Neuronal stem cell (in vitro differentiated cells): ENCODE results near the gene ASIC1.

Source experiments
- DNase-seq: peaks from one replicate; pipeline ENCODE4 v3.0.0-alpha.2; 2013; ENCODE audit warnings: low spot score
- H2AFZ ChIP-seq: one replicate; pipeline ENCODE4 v1.6.1; 2013; ENCODE audit warnings: mild to moderate bottlenecking, low read length, inconsistent platforms
- H2AK5ac ChIP-seq: 2 replicates; pipeline ENCODE4 v1.6.1; 2013; ENCODE audit warnings: low read depth, mild to moderate bottlenecking, inconsistent platforms, low read length, moderate library complexity, mixed read lengths
- H2BK120ac ChIP-seq: 2 replicates; pipeline ENCODE4 v1.6.1; 2013; ENCODE audit warnings: low read depth, mild to moderate bottlenecking, inconsistent platforms, low read length, moderate library complexity, mixed read lengths
- H2BK12ac ChIP-seq: one replicate; pipeline ENCODE4 v1.6.1; 2013; ENCODE audit warnings: low read length, inconsistent platforms
- H2BK15ac ChIP-seq: 2 replicates; pipeline ENCODE4 v1.6.1; 2013; ENCODE audit warnings: mild to moderate bottlenecking, low read length, inconsistent platforms, mixed read lengths
- H2BK5ac ChIP-seq: one replicate; pipeline ENCODE4 v1.6.1; 2013; ENCODE audit warnings: inconsistent platforms, mild to moderate bottlenecking, low read length, moderate library complexity
- H3K14ac ChIP-seq: one replicate; pipeline ENCODE4 v1.6.1; 2013; ENCODE audit warnings: low read length, inconsistent platforms
- H3K18ac ChIP-seq: 2 replicates; pipeline ENCODE4 v1.6.1; 2013; ENCODE audit warnings: low read length, inconsistent platforms
- H3K23ac ChIP-seq: 2 replicates; pipeline ENCODE4 v1.6.1; 2013; ENCODE audit warnings: low read depth, mild to moderate bottlenecking, mixed read lengths, low read length, inconsistent platforms; ENCODE audit not compliant: poor library complexity
- H3K27ac ChIP-seq: replicated peaks from 3 replicates; pipeline ENCODE4 v1.5.1; 2013; ENCODE audit warnings: low read length, inconsistent platforms
- H3K27me3 ChIP-seq, 3 experiments: 2 replicates each; pipeline ENCODE4 v1.6.1; 2013; ENCODE audit warnings: low read length in 3 of 3, mild to moderate bottlenecking in 2 of 3, inconsistent platforms in 1 of 3, low read depth in 1 of 3, mixed read lengths in 1 of 3, moderate library complexity in 1 of 3; ENCODE audit not compliant: control insufficient read depth in 3 of 3, insufficient read depth in 3 of 3
- H3K36me3 ChIP-seq, 2 donors: replicated peaks in 1 of 2; 2 replicates each; pipeline ENCODE4 v1.6.1; 2013; ENCODE audit warnings: low read length in 2 of 2; ENCODE audit not compliant: control insufficient read depth in 2 of 2, insufficient read depth in 2 of 2
- H3K4ac ChIP-seq: 2 replicates; pipeline ENCODE4 v1.6.1; 2013; ENCODE audit warnings: inconsistent platforms, mild to moderate bottlenecking, low read length, moderate library complexity
- H3K4me1 ChIP-seq, 2 donors: 1 replicate in 1 of 2; 2 replicates in 1 of 2; pipeline ENCODE4 v1.6.1; 2013; ENCODE audit warnings: low read length in 2 of 2, low read depth in 1 of 2; ENCODE audit not compliant: control insufficient read depth in 2 of 2, insufficient read depth in 1 of 2
- H3K4me2 ChIP-seq: one replicate; pipeline ENCODE4 v1.6.1; 2013; ENCODE audit warnings: mild to moderate bottlenecking, low read length, inconsistent platforms; ENCODE audit not compliant: insufficient read depth, poor library complexity, severe bottlenecking
- H3K4me3 ChIP-seq, 2 donors: 2 replicates each; pipeline ENCODE4 v1.5.1; 2013; ENCODE audit warnings: low read length in 2 of 2, mild to moderate bottlenecking in 2 of 2, inconsistent platforms in 1 of 2, moderate library complexity in 1 of 2
- H3K79me1 ChIP-seq: one replicate; pipeline ENCODE4 v1.6.1; 2013; ENCODE audit warnings: low read depth, mild to moderate bottlenecking, inconsistent platforms, low read length, moderate library complexity
- H3K9ac ChIP-seq: one replicate; pipeline ENCODE4 v1.6.1; 2013; ENCODE audit warnings: mild to moderate bottlenecking, low read depth, low read length, inconsistent platforms; ENCODE audit not compliant: poor library complexity
- H3K9me3 ChIP-seq, 2 donors: replicated peaks in 1 of 2; 2 replicates each; pipeline versions ENCODE3 to v1.6.1; 2013; ENCODE audit warnings: low read length in 2 of 2, mild to moderate bottlenecking in 2 of 2, inconsistent platforms in 1 of 2, low read depth in 1 of 2, mixed read lengths in 1 of 2, moderate library complexity in 1 of 2; ENCODE audit not compliant: control insufficient read depth in 2 of 2, insufficient read depth in 1 of 2
- H4K8ac ChIP-seq: one replicate; pipeline ENCODE4 v1.6.1; 2013; ENCODE audit warnings: low read depth, mild to moderate bottlenecking, inconsistent platforms, low read length, moderate library complexity
- H4K91ac ChIP-seq: one replicate; pipeline ENCODE4 v1.6.1; 2013; ENCODE audit warnings: low read length, low read depth, mild to moderate bottlenecking, inconsistent platforms; ENCODE audit not compliant: poor library complexity
- WGBS, 2 donors: extraction: QIAGEN DNeasy Blood & Tissue Kit; methylation state at CpG; one replicate each; pipeline ENCODE4 v1.1.7; 2013; ENCODE audit warnings: missing lambda C conversion rate in 2 of 2, mixed read lengths in 1 of 2; ENCODE audit not compliant: insufficient read length in 2 of 2, insufficient replicate concordance in 1 of 2; ENCODE audit errors: extremely low coverage in 2 of 2; 5-methylcytosine and 5-hydroxymethylcytosine counted together

The ASIC1 gene

DNA sequence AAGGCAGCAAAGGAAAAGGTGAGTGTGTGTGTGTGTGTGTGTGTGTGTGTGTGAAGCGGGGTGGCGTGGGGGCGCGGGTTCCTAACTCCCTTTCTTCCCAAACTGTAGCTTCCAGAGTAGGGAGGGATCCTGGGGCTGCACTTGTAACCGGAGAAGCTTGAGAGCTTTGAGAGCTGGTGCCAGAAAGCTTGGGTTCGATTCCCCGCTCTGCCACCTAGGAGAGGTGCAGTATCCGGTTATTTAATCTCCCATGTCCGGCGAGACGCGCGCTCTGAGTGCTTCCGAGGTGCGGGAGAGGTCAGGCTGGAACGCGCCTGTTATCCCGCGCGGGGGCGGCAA, 24.9 kb upstream of the ASIC1 start:
- Histone ChIP-seq H3K14ac (no peak overlapping the region), H4K8ac (no peak overlapping the region), H3K9ac (peak overlapping the region; percentile 71), H3K23ac (no peak overlapping the region), H2BK120ac (no peak overlapping the region), H3K4me2 (peak overlapping the region; percentile 68), H2AFZ (no peak overlapping the region), H3K27me3 (peaks cover 0 to 8% (median 0%) of the 10 kb centered on the region in 3 experiments), H4K91ac (no peak overlapping the region), H3K18ac (peak overlapping the region; percentile 86), H3K4me1 (peaks cover 4 to 7% of the 10 kb centered on the region in 2 donors), H2BK15ac (no peak overlapping the region), H2BK5ac (no peak overlapping the region), H3K27ac (no peak overlapping the region), H3K79me1 (no peaks in the 10 kb centered on the region), H3K4me3 (peak overlapping the region in 1 of 2 donors; percentile 67), H3K4ac (no peak overlapping the region), H3K9me3 (no peaks in the 10 kb centered on the region), H2BK12ac (no peak overlapping the region), H2AK5ac (peak overlapping the region; percentile 53), H3K36me3 (no peaks in the 10 kb centered on the region)
- WGBS, 2 donors, result no CpG with 5 or more reads among the region's 21 CpGs
- DNase-seq, result no peak

- Histone ChIP-seq H2BK5ac (no peak overlapping the region), H3K9ac (peak overlapping the region; percentile 71), H2BK120ac (no peak overlapping the region), H3K79me1 (no peaks in the 10 kb centered on the region), H3K23ac (no peak overlapping the region), H2AK5ac (peak overlapping the region; percentile 53), H4K8ac (no peak overlapping the region), H4K91ac (no peak overlapping the region), H3K9me3 (no peaks in the 10 kb centered on the region), H3K4me1 (peaks cover 4 to 7% of the 10 kb centered on the region in 2 donors), H2AFZ (peak overlapping the region; percentile 88), H3K4ac (no peak overlapping the region), H2BK15ac (peak overlapping the region; percentile 77), H3K14ac (peak overlapping the region; percentile 61), H2BK12ac (peak overlapping the region; percentile 49), H3K4me2 (peak overlapping the region; percentile 68), H3K18ac (peak overlapping the region; percentile 86), H3K4me3 (peak overlapping the region in 1 of 2 donors; percentile 67), H3K27me3 (peaks cover 0 to 8% (median 0%) of the 10 kb centered on the region in 3 experiments), H3K27ac (no peak overlapping the region), H3K36me3 (no peaks in the 10 kb centered on the region)
- no CpG with 5 or more reads among the region's 37 CpGs for WGBS, 2 donors
- no peak for DNase-seq
Observed at GRCh38 chr12:50032854-50033581, 24.4 kb upstream of the ASIC1 start.

DNA sequence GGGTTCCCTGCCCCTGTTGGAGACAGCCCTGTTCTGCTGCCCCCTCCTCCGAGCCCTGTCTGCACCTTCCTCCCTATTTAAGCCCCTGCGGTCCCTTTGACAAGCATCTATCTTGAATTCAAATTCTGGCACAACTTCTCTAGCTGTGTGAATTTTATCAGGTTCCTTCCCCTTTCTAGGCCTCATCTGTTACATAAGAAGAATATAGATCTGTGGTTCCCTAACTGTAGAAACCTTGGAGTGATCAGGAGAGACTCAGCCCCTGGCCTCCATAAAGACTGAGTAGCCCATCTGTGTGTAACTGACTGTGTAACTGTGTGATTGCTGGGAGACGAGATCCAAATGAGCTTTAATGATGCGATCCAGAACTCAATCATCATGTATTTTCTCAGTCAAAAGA, 19.1 kb upstream of the ASIC1 start:
- H3K9me3 ChIP-seq, result no peaks in the 10 kb centered on the region
- H3K18ac ChIP-seq, result no peak overlapping the region
- no peak overlapping the region for H4K8ac ChIP-seq
- no peak overlapping the region for H3K27ac ChIP-seq
- WGBS, 2 donors, result no CpG with 5 or more reads among the region's 4 CpGs
- no peak overlapping the region for H4K91ac ChIP-seq
- H2AFZ ChIP-seq, result no peak overlapping the region
- H3K79me1 ChIP-seq, result no peaks in the 10 kb centered on the region
- H2AK5ac ChIP-seq, result no peak overlapping the region
- no peak overlapping the region for H3K4ac ChIP-seq
- no peak overlapping the region for H3K9ac ChIP-seq
- no peak overlapping the region for H2BK5ac ChIP-seq
- no peak overlapping the region for H2BK15ac ChIP-seq
- peaks cover 0 to 12% (median 0%) of the 10 kb centered on the region in 3 experiments for H3K27me3 ChIP-seq
- peaks cover 3% of the 10 kb centered on the region in 2 donors for H3K4me1 ChIP-seq
- no peak overlapping the region for H3K4me2 ChIP-seq
- no peak overlapping the region for H3K4me3 ChIP-seq
- no peaks in the 10 kb centered on the region for H3K36me3 ChIP-seq
- H2BK12ac ChIP-seq, result no peak overlapping the region
- no peak overlapping the region for H3K23ac ChIP-seq
- H3K14ac ChIP-seq, result no peak overlapping the region
- no peak for DNase-seq
- H2BK120ac ChIP-seq, result no peak overlapping the region

DNA sequence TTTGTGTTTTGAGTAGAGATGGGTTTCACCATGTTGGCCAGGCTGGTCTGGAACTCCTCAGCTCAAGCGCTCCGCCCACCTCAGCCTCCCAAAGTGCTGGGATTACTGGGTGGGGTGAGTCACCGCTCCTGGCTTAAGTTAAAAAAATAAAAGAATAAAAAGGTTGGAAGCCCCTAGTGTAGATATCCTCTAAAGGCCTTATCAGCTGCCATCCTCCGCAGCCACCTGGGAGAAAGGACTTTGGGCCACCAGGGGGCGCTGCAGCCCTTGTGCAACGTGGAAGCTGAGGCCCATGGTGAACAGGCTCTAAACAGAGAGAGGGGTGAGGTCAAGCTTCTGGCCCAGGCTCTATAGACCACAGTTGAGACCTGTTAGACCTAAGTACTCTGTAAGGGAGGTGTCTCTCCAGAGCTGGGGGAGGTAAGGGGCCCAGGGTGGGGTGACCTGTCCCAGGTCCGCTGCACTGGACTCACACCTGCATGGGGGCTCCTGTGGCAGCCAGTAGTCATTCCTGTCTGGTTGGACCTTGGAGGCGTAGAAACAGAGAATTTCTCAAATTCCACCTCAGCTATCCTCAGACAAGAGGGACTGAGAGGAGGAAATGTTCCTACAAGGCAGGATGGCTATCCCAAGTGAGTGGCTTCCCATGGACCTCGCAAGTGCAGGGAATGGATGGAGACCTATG, 18.1 kb upstream of the ASIC1 start:
- H3K14ac ChIP-seq, result no peak overlapping the region

More for the DNA sequence above, 18.1 kb upstream of the ASIC1 start:
- Histone ChIP-seq H3K4ac (no peak overlapping the region), H3K27me3 (peaks cover 0 to 12% (median 0%) of the 10 kb centered on the region in 3 experiments), H3K4me1 (peaks cover 0 to 3% of the 10 kb centered on the region in 2 donors), H2BK120ac (no peak overlapping the region), H3K9me3 (no peaks in the 10 kb centered on the region), H3K23ac (no peak overlapping the region), H3K4me3 (no peak overlapping the region), H3K9ac (no peak overlapping the region), H2BK5ac (no peak overlapping the region), H4K91ac (no peak overlapping the region), H3K36me3 (no peaks in the 10 kb centered on the region), H3K27ac (no peak overlapping the region), H2BK15ac (no peak overlapping the region), H2AFZ (peak overlapping the region; percentile 58), H3K4me2 (no peak overlapping the region), H3K79me1 (no peaks in the 10 kb centered on the region), H4K8ac (no peak overlapping the region), H2AK5ac (no peak overlapping the region), H3K18ac (peak overlapping the region; percentile 62), H2BK12ac (no peak overlapping the region)
- no CpG with 5 or more reads among the region's 9 CpGs for WGBS, 2 donors
- DNase-seq, result peak; percentile 85
